Measurements from ENCODE around the gene PIGA. TPM values are rescaled to one million over a fixed set of nuclear protein-coding genes. Genes with fewer than 3 reads are reported as not detected.

Gene PIGA
- total RNA-seq, result 10 to 100 TPM in 5 of 6 donors, 1 to 10 TPM in 1; 6.2 to 82.0 (median 22.2) TPM

DNA sequence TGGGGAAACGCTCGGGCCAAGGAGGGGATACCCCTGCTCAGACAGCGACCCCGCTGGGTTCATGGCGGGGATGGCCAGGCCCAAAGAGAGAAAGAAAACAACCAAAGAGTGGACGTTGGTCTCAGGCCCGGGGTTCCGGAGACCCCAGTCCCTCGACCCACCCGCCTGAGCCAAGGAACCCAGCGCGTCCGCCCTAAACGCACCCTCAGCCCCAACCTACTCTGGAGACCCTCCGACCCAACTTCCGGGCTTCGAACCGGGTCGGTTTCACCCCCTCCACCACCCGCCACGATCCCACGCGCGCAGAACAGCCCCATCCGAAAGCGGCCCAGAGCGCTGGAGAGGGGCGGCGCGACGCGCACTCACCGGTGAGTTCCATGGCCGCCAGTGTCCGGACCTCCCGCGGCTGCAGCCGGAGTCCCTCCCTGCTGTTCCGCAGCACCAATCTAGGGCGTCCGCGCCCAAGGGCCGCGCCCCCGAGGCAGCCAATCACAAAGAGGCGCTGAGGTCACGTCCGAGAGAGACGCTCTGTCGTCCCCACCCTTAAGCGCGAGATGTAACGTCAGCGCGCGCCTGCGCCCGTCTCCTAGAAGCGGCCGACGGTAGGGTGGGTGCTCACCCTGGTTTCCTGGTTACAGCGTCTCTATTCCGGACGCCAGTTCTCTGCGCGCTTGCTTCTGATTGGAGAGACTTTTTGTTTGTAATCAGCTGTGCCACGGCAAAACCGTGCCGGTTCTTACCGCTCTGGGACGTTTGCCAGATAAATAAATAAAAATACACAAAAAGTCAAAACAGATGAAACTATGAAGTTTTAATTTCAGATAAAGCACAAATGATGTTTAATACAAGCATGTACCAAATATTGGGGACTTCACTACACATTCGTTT, at the start of gene PIGA:
PIGA (minus strand) TSS at position 389 of the 888 bp plus-strand sequence. CDS start 3,593 bp downstream, outside the sequence.
- ATAC-seq (ENCODE audit: low FRiP score in 2 of 2) (peak; percentile 99 to 100), DNase-seq (peak; percentile 96 to 98)
- H3K27me3 ChIP-seq, result no peaks in the 10 kb centered on the region
- peak; percentile 82 to 91 for TF ChIP-seq POLR2AphosphoS5 (IDR thresholded peaks at IDR 0.05)
- peak in 1 of 4 donors; percentile 55 for TF ChIP-seq EP300 (IDR thresholded peaks at IDR 0.05)
- TF ChIP-seq POLR2A (IDR thresholded peaks at IDR 0.05), result peak; percentile 28 to 96 (median 89)
- TF ChIP-seq CTCF (IDR thresholded peaks at IDR 0.05), result no peak
- peaks cover 0 to 4% (median 0%) of the 10 kb centered on the region in 4 donors for H3K4me1 ChIP-seq
- WGBS, 2 donors, result 0 to 39% methylated on average over 12 to 72 of the region's 72 CpGs
- peak within 1 kb of the TSS; percentile 68 to 96 (median 88) for H3K27ac ChIP-seq
- H3K36me3 ChIP-seq, result peaks cover 0 to 13% (median 2%) of the 10 kb centered on the region in 4 donors
- no peaks in the 10 kb centered on the region for H3K9me3 ChIP-seq
- H3K4me3 ChIP-seq, result peak within 1 kb of the TSS; percentile 19 to 69 (median 66)

GRCh38 chrX:15384304-15384703, 49.0 kb upstream of the PIGA start, which contains the start of gene VEGFD:
TSS of gene VEGFD (minus strand) at chrX:15384413. CDS start at chrX:15383946, 467 bp downstream.
- H3K27ac ChIP-seq, result no peak within 1 kb of the TSS

DNA sequence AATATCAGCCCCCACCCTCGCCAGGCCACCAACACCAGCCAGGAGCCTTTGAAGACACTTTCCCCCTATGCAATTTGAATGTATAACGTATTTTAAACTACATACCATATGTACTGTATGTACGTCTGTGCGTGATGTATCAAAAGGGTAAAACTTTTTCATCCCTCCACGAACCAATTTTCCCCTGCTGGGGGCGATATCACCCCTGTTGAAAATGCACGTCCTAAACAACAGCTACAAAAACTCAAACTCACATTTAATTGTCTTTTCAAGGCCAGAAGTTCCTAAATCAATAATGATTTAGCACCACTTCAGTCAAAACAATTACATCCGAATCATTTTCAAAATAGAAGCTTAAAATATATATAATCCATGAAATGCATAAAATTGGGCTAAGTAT, 47.5 kb upstream of the PIGA start:
- WGBS, 2 donors, result 66 to 82% methylated on average over 8 of the region's 8 CpGs
- Histone ChIP-seq H3K9me3 (no peaks in the 10 kb centered on the region), H3K36me3 (no peaks in the 10 kb centered on the region), H3K4me3 (peak overlapping the region in 2 of 4 donors; percentile 10 to 23), H3K27me3 (no peaks in the 10 kb centered on the region), H3K27ac (no peak overlapping the region), H3K4me1 (no peaks in the 10 kb centered on the region)
- DNase-seq (no peak), ATAC-seq (ENCODE audit: low FRiP score in 2 of 2) (no peak)
- TF ChIP-seq POLR2A (IDR thresholded peaks at IDR 0.05), result no peak
- no peak for TF ChIP-seq CTCF (IDR thresholded peaks at IDR 0.05)
- TF ChIP-seq EP300 (IDR thresholded peaks at IDR 0.05), result no peak
- TF ChIP-seq POLR2AphosphoS5 (IDR thresholded peaks at IDR 0.05), result no peak

More at GRCh38 chrX:15384304-15384703, 49.0 kb upstream of the PIGA start, which contains the start of gene VEGFD:
- 63% methylated on average over 2 of the region's 2 CpGs; no CpG with 5 or more reads in 1 of the 2 donors for WGBS, 2 donors
- H3K9me3 ChIP-seq, result no peaks in the 10 kb centered on the region
- H3K27me3 ChIP-seq, result no peaks in the 10 kb centered on the region
- no peaks in the 10 kb centered on the region for H3K36me3 ChIP-seq
- DNase-seq (no peak), ATAC-seq (ENCODE audit: low FRiP score in 2 of 2) (no peak)
- TF ChIP-seq CTCF (IDR thresholded peaks at IDR 0.05), result no peak
- no peak for TF ChIP-seq POLR2AphosphoS5 (IDR thresholded peaks at IDR 0.05)
- TF ChIP-seq POLR2A (IDR thresholded peaks at IDR 0.05), result no peak
- TF ChIP-seq EP300 (IDR thresholded peaks at IDR 0.05), result no peak
- no peaks in the 10 kb centered on the region for H3K4me1 ChIP-seq
- peak within 1 kb of the TSS in 1 of 4 donors; percentile 13 for H3K4me3 ChIP-seq

- H3K4me3 ChIP-seq, result no peak overlapping the region
- H3K9me3 ChIP-seq, result no peaks in the 10 kb centered on the region
- no peaks in the 10 kb centered on the region for H3K4me1 ChIP-seq
- ATAC-seq (ENCODE audit: low FRiP score in 2 of 2), result no peak
- WGBS, 2 donors, result 63 to 100% methylated on average over 1 of the region's 1 CpG
- H3K27ac ChIP-seq, result no peak overlapping the region
- TF ChIP-seq POLR2A (IDR thresholded peaks at IDR 0.05) (no peak), EP300 (IDR thresholded peaks at IDR 0.05) (no peak), CTCF (IDR thresholded peaks at IDR 0.05) (no peak), POLR2AphosphoS5 (IDR thresholded peaks at IDR 0.05) (no peak)
- no peak for DNase-seq
- H3K36me3 ChIP-seq, result no peaks in the 10 kb centered on the region
- no peaks in the 10 kb centered on the region for H3K27me3 ChIP-seq
These were observed 41.6 kb upstream of the PIGA start for GRCh38 chrX:15376956-15377355.
